H1 (cell line): ENCODE results near the gene PACS1. TPM values are rescaled to one million over a fixed set of nuclear protein-coding genes. Genes with fewer than 3 reads are reported as not detected.

Experiments used
- BACH1 ChIP-seq: IDR thresholded peaks from 2 replicates; pipeline ENCODE4 v1.6.1; 2012; ENCODE audit warnings: low read length, improper control_type of control experiment
- CTBP2 ChIP-seq: IDR thresholded peaks from 2 replicates; pipeline ENCODE4 v1.7.0; 2011; ENCODE audit warnings: borderline replicate concordance, mild to moderate bottlenecking, moderate library complexity, mixed read lengths, low read length; ENCODE audit not compliant: insufficient read depth, insufficient read length
- GABPA ChIP-seq: IDR thresholded peaks from 2 replicates; pipeline ENCODE4 v1.6.1; 2011; ENCODE audit warnings: mild to moderate bottlenecking, low read length, moderate library complexity, borderline replicate concordance; ENCODE audit not compliant: insufficient read depth
- RAD21 ChIP-seq, 2 experiments: IDR thresholded peaks in 1 of 2; conservative IDR thresholded peaks in 1 of 2; 2 replicates each; pipeline ENCODE4 v1.6.1; 2011; ENCODE audit warnings: low read depth in 2 of 2, low read length in 2 of 2, improper control_type of control experiment in 1 of 2, inconsistent platforms in 1 of 2, mild to moderate bottlenecking in 1 of 2, moderate library complexity in 1 of 2
- SIX5 ChIP-seq: IDR thresholded peaks from 2 replicates; pipeline ENCODE4 v1.6.1; 2011; ENCODE audit warnings: mild to moderate bottlenecking, low read depth, low read length
- SP4 ChIP-seq: IDR thresholded peaks from 2 replicates; pipeline ENCODE4 v1.6.1; 2012; ENCODE audit warnings: low read length, inconsistent platforms
- TAF1 ChIP-seq: IDR thresholded peaks from 2 replicates; pipeline ENCODE4 v1.6.1; 2011; ENCODE audit warnings: mild to moderate bottlenecking, low read depth, low read length
- polyA plus RNA-seq, 7 experiments: library from polyadenylated mRNA; depleted of rRNA in 3 of 7; stranded (reverse) in 5 of 7; unstranded in 2 of 7; fragments of >200 nt in 5 of 7; fragments of 200-250 nt in 2 of 7; gene quantifications; 1 replicate in 5 of 7; 2 replicates in 1 of 7; 4 replicates in 1 of 7; pipeline versions ENCODE4 v1.2.1 to v1.2.3, GENCODE V29; 2011 to 2013; ENCODE audit warnings: missing spikeins in 2 of 7, mixed read lengths in 2 of 7
- total RNA-seq: library from RNA; stranded (reverse); fragmentation: NEBNext Ultra II Directional; extraction: Animal tissue kit (Norgen Biotek cat#: 25700); gene quantifications from 2 replicates; pipeline ENCODE4 v1.2.1, GENCODE V29; 2021

Gene PACS1
- total and polyA plus RNA-seq, 2 of the 8 experiments (the other 6 are each of a cell fraction or from before 2014, with no cell fraction given), result 11.5 to 36.0 TPM

DNA sequence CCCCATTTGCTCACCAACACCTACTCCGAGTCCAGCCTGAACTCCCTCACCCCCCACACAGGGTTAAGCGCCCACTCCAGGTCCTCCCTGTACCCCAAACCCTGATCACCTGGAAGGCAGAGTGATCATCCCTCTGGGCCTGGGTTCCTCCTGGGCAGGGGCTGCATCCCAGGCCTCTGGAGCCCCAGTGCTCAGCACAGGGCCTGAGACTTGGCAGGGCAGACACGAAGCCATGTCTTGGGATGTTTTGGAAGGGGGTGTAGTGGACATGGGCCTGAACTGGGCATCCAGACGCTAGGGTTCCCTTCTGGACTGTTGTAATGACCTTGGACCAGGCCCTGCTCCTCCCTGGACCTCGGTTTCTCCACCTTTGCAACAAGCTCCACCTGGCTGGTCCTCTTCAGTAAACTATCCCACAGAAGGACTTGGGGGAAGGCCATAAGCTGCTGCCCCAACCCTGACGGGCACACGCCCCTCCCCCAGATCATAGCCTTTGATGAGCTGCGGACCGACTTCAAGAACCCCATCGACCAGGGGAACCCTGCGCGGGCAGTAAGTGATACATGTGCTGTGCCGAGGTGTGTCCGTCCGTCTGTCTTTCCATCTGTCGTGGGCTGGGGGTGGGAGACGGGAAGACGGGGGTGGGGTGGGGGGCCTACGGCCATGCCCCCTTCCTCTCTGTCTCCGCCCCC is 211.8 kb downstream of the PACS1 start (continued):
- TF ChIP-seq CTBP2 (no peak), RAD21 (IDR thresholded peaks at IDR 0.05 in 1 of 2, conservative IDR thresholded peaks at IDR 0.05 in 1 of 2; ENCODE audit: low read depth in 2 of 2, low read length in 2 of 2) (no peak), GABPA (no peak), TAF1 (no peak), SIX5 (no peak), BACH1 (no peak), SP4 (no peak)
